AG10803 (cell line): ENCODE measurements around the gene HDAC10.

ENCODE experiments used
- DNase-seq: peaks from one replicate; pipeline ENCODE4 v3.0.0; 2010; ENCODE audit warnings: low read depth
- H3K4me3 ChIP-seq: 2 replicates; pipeline ENCODE4 v1.5.1; 2011; ENCODE audit warnings: mild to moderate bottlenecking, low read length, control low read depth
- CTCF ChIP-seq: conservative IDR thresholded peaks from 2 replicates; pipeline ENCODE4 v1.5.1; 2011; ENCODE audit warnings: mild to moderate bottlenecking, low read length, control low read depth, inconsistent platforms

The HDAC10 gene

GRCh38 chr22:50245214-50246072 is 5.6 kb downstream of the HDAC10 start:
- peak overlapping the region; percentile 97 for H3K4me3 ChIP-seq
- DNase-seq: no peak
- TF ChIP-seq CTCF: no peak

GRCh38 chr22:50244420-50245213 is 6.4 kb downstream of the HDAC10 start, which contains the start of gene TUBGCP6:
Gene TUBGCP6 (minus strand): TSS chr22:50245023. CDS start chr22:50244459, 564 bp downstream.
- TF ChIP-seq CTCF: peak; percentile 33
- peak within 1 kb of the TSS; percentile 97 for H3K4me3 ChIP-seq
- peak; percentile 87 for DNase-seq

GRCh38 chr22:50243685-50244419 is 7.2 kb downstream of the HDAC10 start:
- peak overlapping the region; percentile 97 for H3K4me3 ChIP-seq
- DNase-seq: no peak
- TF ChIP-seq CTCF: no peak

GRCh38 chr22:50242406-50242949 is 8.6 kb downstream of the HDAC10 start:
- peak overlapping the region; percentile 55 for H3K4me3 ChIP-seq
- DNase-seq: no peak
- TF ChIP-seq CTCF: no peak

- no peak for TF ChIP-seq CTCF
These were observed 12.3 kb downstream of the HDAC10 start for GRCh38 chr22:50238755-50239154.

GRCh38 chr22:50236731-50237409 is 14.2 kb downstream of the HDAC10 start:
- TF ChIP-seq CTCF: peak; percentile 45
- DNase-seq: no peak
- H3K4me3 ChIP-seq: no peak overlapping the region

More at GRCh38 chr22:50238755-50239154, 12.3 kb downstream of the HDAC10 start:
- H3K4me3 ChIP-seq: no peak overlapping the region
- no peak for DNase-seq
